G401 (cell line): ENCODE measurements around the gene RORC. TPM values are rescaled to one million over a fixed set of nuclear protein-coding genes. Genes with fewer than 3 reads are reported as not detected.
A peak's percentile ranks its signal among the peaks of the same experiment; 100 is the strongest.
"Not testable (repeated sequence)": the region's sequence is repeated elsewhere in the genome, so short reads cannot be mapped to it uniquely, and the experiment has no call there.

Experiments
- DNase-seq: peaks from one replicate; pipeline ENCODE4 v3.0.0-alpha.2; 2015; ENCODE audit warnings: low spot score
- in situ Hi-C: cut with HindIII; loops from 2 replicates; pipeline ENCODE4 v1.10.0; 2016; ENCODE audit warnings: low sequenced_read_pairs, mixed read lengths
- total RNA-seq: library from RNA; depleted of rRNA; stranded (reverse); fragments of >200 nt; shearing (Covaris generic); gene quantifications from 2 replicates; pipeline ENCODE4 v1.2.3, GENCODE V29; 2014

RORC gene
- total RNA-seq, 1 experiment from 2014 or later: not detected

DNA sequence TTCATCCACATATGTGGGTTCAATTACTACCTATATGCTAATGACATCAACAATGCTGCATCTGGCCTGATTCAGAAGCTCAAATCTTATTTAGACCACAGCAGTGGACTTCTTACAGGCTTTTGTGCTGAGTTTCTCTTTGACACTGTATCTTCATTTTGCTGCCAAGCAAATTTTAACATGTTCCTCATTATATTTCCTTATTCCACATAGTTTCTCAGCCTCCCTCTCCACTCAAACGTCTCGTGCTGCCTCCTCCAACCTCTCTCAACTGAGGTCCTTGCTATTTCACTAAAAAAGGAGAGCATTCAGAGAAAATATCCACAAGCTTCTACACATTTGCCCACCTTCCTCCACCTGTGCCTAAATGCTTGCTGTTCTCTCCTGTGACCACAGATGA lies 47.8 kb downstream of the RORC start:
- in situ Hi-C loops: no loop called here
- no peak for DNase-seq

DNA sequence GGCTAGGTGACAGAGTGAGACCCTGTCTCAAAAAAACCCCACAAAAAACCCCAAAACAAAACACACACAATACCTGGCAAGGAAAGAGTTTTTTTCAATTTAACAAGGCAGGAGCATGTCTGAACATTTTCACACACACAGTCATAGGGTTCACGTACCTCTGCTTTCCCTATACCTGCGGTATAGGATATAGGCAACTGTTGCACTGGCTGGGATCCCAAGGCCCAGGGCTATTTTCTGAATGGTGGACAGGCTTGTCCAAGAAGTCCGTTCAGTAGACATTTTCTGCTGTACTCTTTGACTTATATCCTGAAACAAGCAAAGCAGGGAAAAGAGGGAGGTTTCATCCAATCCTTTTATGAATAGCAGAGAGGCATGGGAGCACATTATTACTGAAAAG lies 48.9 kb downstream of the RORC start:
- in situ Hi-C loops: no loop called here
- DNase-seq: no peak

DNA sequence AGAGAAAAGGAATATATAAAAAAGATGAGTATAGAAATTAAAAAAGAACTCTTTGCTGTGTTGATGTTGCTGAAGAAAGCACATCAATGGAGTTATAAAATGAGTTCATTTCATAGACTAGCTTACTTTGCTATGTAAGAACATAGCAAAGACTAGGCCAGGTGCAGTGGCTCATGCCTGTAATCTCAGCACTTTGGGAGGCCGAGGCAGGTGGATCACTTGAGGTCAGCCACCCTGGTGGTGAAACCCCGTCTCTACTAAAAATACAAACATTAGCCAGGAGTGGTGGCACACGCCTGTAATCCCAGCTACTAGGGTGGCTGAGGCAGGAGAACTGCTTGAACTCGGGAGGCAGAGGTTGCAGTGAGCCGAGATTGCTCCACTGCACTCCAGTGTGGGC lies 49.6 kb downstream of the RORC start:
- in situ Hi-C loops, DNase-seq: not testable (repeated sequence)

GRCh38 chr1:151780736-151781135 lies 50.9 kb downstream of the RORC start:
- in situ Hi-C loops, DNase-seq: not testable (repeated sequence)

- in situ Hi-C loops: no loop called here
- DNase-seq: no peak
These were observed 51.8 kb downstream of the RORC start for GRCh38 chr1:151779852-151780251.

DNA sequence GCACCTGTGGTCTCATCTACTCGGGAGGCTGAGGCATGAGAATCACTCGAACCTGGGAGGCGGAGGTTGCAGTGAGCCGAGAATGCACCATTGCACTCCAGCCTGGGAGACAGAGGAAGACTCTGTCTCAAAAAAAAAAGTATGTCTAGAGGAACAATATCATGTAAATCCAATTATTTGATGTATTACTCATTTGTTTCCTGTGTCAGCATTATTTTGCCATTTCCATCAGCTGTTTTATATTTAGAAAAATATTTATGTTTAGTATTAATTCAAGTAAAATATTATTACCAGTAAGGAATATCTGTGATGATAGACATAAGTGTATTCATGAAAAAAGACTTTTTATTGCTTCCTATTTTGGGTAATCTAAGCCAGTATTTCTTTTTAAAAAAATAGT lies 54.3 kb downstream of the RORC start:
- in situ Hi-C loops: no loop called here
- DNase-seq: no peak

DNA sequence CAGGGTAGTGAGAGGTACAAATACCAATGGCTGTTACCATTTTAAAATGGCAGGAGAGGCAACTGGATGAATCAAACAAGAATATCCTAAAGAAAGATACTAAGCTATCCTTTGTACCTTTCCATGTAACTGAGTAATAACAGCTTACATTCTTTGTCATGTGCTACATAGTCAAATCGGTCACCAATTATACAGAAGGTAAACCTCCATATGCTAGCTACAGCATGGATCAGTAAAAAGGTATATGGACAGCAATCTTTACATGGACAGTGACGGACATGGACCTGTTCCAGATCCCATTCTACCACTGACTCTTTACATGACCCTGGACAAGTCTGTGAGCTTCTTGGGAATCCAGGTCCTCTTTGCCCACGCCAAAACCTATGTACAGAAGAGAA lies 54.9 kb downstream of the RORC start:
- DNase-seq: no peak
- in situ Hi-C loops: no loop called here

GRCh38 chr1:151775894-151776664 lies 55.5 kb downstream of the RORC start:
- in situ Hi-C loops: no loop called here
- no peak for DNase-seq

GRCh38 chr1:151774256-151774922 lies 57.2 kb downstream of the RORC start:
- in situ Hi-C loops: no loop called here
- DNase-seq: no peak

- DNase-seq: no peak
- in situ Hi-C loops: no loop called here
These were observed 57.9 kb downstream of the RORC start for GRCh38 chr1:151773702-151774101.

DNA sequence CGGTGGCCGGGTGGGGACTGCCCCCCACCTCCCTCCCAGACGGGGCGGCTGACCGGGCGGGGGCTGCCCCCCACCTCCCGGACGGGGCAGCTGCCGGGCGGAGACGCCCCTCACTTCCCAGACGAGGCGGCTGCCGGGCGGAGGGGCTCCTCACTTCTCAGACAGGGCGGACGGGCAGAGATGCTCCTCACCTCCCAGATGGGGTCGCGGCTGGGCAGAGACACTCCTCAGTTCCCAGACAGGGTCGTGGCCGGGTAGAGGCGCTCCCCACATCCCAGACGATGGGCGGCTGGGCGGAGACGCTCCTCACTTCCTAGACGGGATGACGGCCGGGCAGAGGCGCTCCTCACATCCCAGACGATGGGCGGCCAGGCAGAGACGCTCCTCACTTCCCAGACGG lies 62.3 kb downstream of the RORC start:
- DNase-seq, in situ Hi-C loops: not testable (repeated sequence)

DNA sequence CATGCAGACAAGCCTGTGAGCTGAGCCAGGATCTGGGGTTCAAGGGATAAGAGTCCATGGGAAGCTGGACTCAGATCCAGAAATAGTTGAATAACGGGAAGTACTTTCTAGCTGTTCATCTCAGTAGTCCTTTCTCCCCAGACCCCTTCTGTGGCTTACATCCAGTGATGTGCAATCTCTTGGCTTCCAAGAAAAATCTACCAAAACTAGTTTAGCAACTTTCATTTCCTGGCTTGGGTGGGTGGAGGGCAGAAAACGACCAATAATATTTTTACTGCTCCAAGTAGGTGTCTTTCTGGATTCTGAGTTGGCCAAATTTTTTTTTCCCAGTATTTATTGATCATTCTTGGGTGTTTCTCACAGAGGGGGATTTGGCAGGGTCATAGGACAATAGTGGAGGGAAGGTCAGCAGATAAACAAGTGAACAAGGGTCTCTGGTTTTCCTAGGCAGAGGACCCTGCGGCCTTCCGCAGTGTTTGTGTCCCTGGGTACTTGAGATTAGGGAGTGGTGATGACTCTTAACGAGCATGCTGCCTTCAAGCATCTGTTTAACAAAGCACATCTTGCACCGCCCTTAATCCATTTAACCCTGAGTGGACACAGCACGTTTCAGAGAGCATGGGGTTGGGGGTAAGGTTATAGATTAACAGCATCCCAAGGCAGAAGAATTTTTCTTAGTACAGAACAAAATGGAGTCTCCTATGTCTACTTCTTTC lies 63.1 kb downstream of the RORC start:
- in situ Hi-C loops, DNase-seq: not testable (repeated sequence)

- in situ Hi-C loops: no loop called here
- peak; percentile 22 for DNase-seq
These were observed 67.6 kb downstream of the RORC start for GRCh38 chr1:151763990-151764389.

- in situ Hi-C loops: no loop called here
- peak; percentile 89 for DNase-seq
These were observed 68.4 kb downstream of the RORC start, which contains the start of gene MRPL9 for GRCh38 chr1:151762941-151763921. Gene MRPL9 (minus strand): TSS chr1:151763496. CDS start chr1:151763479, 17 bp downstream.

- DNase-seq: no peak
- in situ Hi-C loops: no loop called here
These were observed 70.8 kb downstream of the RORC start for GRCh38 chr1:151760597-151761385.

GRCh38 chr1:151759241-151759640 lies 72.4 kb downstream of the RORC start:
- DNase-seq: no peak
- in situ Hi-C loops: no loop called here

DNA sequence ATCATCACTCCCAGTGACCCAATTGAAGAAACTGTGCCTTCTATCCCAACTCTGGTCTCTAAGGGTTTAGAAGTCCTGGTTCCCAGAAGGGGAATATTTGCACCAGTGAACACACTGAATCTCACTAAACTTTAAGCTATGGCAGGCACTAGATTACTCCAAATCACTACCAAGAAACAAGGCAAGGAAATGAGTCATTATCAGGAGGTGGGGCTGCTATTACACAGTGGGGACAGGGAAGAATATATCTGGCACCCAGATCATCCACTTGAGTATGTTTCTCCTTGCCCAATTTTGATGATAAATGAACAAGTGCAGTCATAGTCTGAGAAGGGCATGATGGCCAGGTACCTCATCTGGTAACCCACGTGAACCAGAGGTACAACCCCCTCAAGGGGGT lies 75.3 kb downstream of the RORC start:
- DNase-seq: no peak
- in situ Hi-C loops: no loop called here
